Mammary epithelial cell (primary cell): Measurements from ENCODE around the gene MAGT1.

Experiments
- CTCF ChIP-seq, 2 donors: IDR thresholded peaks in 1 of 2; conservative IDR thresholded peaks in 1 of 2; 2 replicates each; pipeline ENCODE4 v1.5.1; 2011 to 2012; ENCODE audit warnings: inconsistent platforms in 2 of 2, low read length in 2 of 2, mild to moderate bottlenecking in 2 of 2, control low read depth in 1 of 2, low read depth in 1 of 2; ENCODE audit not compliant: insufficient read depth in 1 of 2; ENCODE audit errors: extremely low read depth in 1 of 2
- EZH2 ChIP-seq: IDR thresholded peaks from 2 replicates; pipeline ENCODE4 v1.6.1; 2012; ENCODE audit warnings: low read length, inconsistent platforms, borderline replicate concordance

- TF ChIP-seq CTCF (conservative IDR thresholded peaks at IDR 0.05 in 1 of 2, IDR thresholded peaks at IDR 0.05 in 1 of 2; ENCODE audit: extremely low read depth in 1 of 2, insufficient read depth in 1 of 2, low read depth in 1 of 2, low read length in 2 of 2): no peak
- no peak for TF ChIP-seq EZH2
Observed at GRCh38 chrX:77937291-77937690, 42.1 kb upstream of the MAGT1 start.
